ENCODE results near the gene YDJC.

- TF ChIP-seq CTCF (IDR thresholded peaks at IDR 0.05) (no peak), POLR2A (IDR thresholded peaks at IDR 0.05) (no peak), EP300 (IDR thresholded peaks at IDR 0.05) (no peak), POLR2AphosphoS5 (IDR thresholded peaks at IDR 0.05) (no peak)
Observed at GRCh38 chr22:21640810-21641209, 11.0 kb upstream of the YDJC start.
